IPS-18a (cell line): Measurements from ENCODE around the gene ZSWIM6.

Source experiments
- H3K27ac ChIP-seq: one replicate; pipeline ENCODE4 v1.5.1; 2013; ENCODE audit warnings: low read length
- H3K27me3 ChIP-seq: one replicate; pipeline ENCODE4 v1.6.1; 2013; ENCODE audit warnings: mild to moderate bottlenecking, low read length; ENCODE audit not compliant: control insufficient read depth, insufficient read depth
- H3K36me3 ChIP-seq: one replicate; pipeline ENCODE4 v1.6.1; 2013; ENCODE audit warnings: low read depth, low read length; ENCODE audit not compliant: control insufficient read depth
- H3K4me1 ChIP-seq: one replicate; pipeline ENCODE4 v1.6.1; 2013; ENCODE audit warnings: low read depth, low read length; ENCODE audit not compliant: control insufficient read depth
- H3K4me3 ChIP-seq: one replicate; pipeline ENCODE4 v1.5.1; 2013; ENCODE audit warnings: low read length
- H3K9ac ChIP-seq: one replicate; pipeline ENCODE4 v1.6.1; 2013; ENCODE audit warnings: mild to moderate bottlenecking, low read length, moderate library complexity
- H3K9me3 ChIP-seq: one replicate; pipeline ENCODE4 v1.6.1; 2013; ENCODE audit warnings: low read depth, low read length; ENCODE audit not compliant: control insufficient read depth

Gene ZSWIM6

GRCh38 chr5:61507232-61507631, 175.2 kb downstream of the ZSWIM6 start:
- H3K27me3 ChIP-seq: no peaks in the 10 kb centered on the region

GRCh38 chr5:61516946-61517345, 184.9 kb downstream of the ZSWIM6 start:
- H3K36me3 ChIP-seq: no peaks in the 10 kb centered on the region
- H3K27ac ChIP-seq: no peak overlapping the region
- H3K27me3 ChIP-seq: no peaks in the 10 kb centered on the region
- H3K9me3 ChIP-seq: no peaks in the 10 kb centered on the region
- no peak overlapping the region for H3K9ac ChIP-seq
- H3K4me3 ChIP-seq: no peak overlapping the region
- H3K4me1 ChIP-seq: peaks cover 4% of the 10 kb centered on the region

More at GRCh38 chr5:61507232-61507631, 175.2 kb downstream of the ZSWIM6 start:
- Histone ChIP-seq H3K36me3 (no peaks in the 10 kb centered on the region), H3K9ac (no peak overlapping the region), H3K4me1 (no peaks in the 10 kb centered on the region), H3K4me3 (no peak overlapping the region), H3K9me3 (no peaks in the 10 kb centered on the region), H3K27ac (no peak overlapping the region)

- Histone ChIP-seq H3K36me3 (no peaks in the 10 kb centered on the region), H3K27me3 (no peaks in the 10 kb centered on the region), H3K9me3 (no peaks in the 10 kb centered on the region), H3K9ac (no peak overlapping the region), H3K4me3 (no peak overlapping the region), H3K4me1 (peaks cover 4% of the 10 kb centered on the region), H3K27ac (no peak overlapping the region)
Measured at GRCh38 chr5:61519728-61520277, 187.7 kb downstream of the ZSWIM6 start.

GRCh38 chr5:61523073-61523472, 191.0 kb downstream of the ZSWIM6 start:
- Histone ChIP-seq H3K4me3 (no peak overlapping the region), H3K4me1 (peaks cover 8% of the 10 kb centered on the region), H3K9ac (no peak overlapping the region)

GRCh38 chr5:61523997-61524396, 191.9 kb downstream of the ZSWIM6 start:
- Histone ChIP-seq H3K9ac (no peak overlapping the region), H3K9me3 (no peaks in the 10 kb centered on the region), H3K36me3 (no peaks in the 10 kb centered on the region), H3K4me1 (peaks cover 8% of the 10 kb centered on the region), H3K27me3 (no peaks in the 10 kb centered on the region), H3K4me3 (no peak overlapping the region), H3K27ac (no peak overlapping the region)

More at GRCh38 chr5:61523073-61523472, 191.0 kb downstream of the ZSWIM6 start:
- Histone ChIP-seq H3K36me3 (no peaks in the 10 kb centered on the region), H3K9me3 (no peaks in the 10 kb centered on the region), H3K27ac (no peak overlapping the region), H3K27me3 (no peaks in the 10 kb centered on the region)

- no peaks in the 10 kb centered on the region for H3K9me3 ChIP-seq
- H3K36me3 ChIP-seq: no peaks in the 10 kb centered on the region
- H3K4me3 ChIP-seq: no peak overlapping the region
- peaks cover 3% of the 10 kb centered on the region for H3K4me1 ChIP-seq
- no peak overlapping the region for H3K9ac ChIP-seq
- H3K27me3 ChIP-seq: no peaks in the 10 kb centered on the region
- no peak overlapping the region for H3K27ac ChIP-seq
Measured at GRCh38 chr5:61525512-61526206, 193.6 kb downstream of the ZSWIM6 start.

- H3K36me3 ChIP-seq: no peaks in the 10 kb centered on the region
- peaks cover 3% of the 10 kb centered on the region for H3K4me1 ChIP-seq
- no peak overlapping the region for H3K9ac ChIP-seq
- H3K27me3 ChIP-seq: no peaks in the 10 kb centered on the region
- H3K9me3 ChIP-seq: no peaks in the 10 kb centered on the region
- no peak overlapping the region for H3K4me3 ChIP-seq
- H3K27ac ChIP-seq: no peak overlapping the region
Measured at GRCh38 chr5:61526207-61526519, 194.1 kb downstream of the ZSWIM6 start.

DNA sequence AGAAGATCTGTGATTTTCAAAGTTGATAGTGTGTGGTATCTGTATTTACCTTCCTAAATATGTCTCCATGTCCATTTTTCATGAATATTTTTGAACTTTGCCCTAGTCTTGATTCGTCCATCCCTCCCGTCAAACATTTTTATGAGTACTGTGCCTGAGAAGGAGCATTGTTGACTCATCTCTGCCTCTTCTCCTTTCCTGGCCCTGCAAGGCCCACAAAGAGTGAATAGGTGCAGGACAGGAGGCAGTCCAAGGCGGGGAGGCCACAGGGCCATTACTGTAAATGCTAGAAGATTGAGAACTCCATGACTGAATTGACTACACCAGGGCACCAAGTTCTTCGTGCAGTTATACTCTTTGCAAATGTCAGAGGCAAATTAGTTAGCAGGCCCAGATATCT, 200.9 kb downstream of the ZSWIM6 start:
- Histone ChIP-seq H3K27me3 (no peaks in the 10 kb centered on the region), H3K36me3 (no peaks in the 10 kb centered on the region), H3K4me3 (no peak overlapping the region), H3K9me3 (no peaks in the 10 kb centered on the region), H3K27ac (no peak overlapping the region), H3K4me1 (no peaks in the 10 kb centered on the region), H3K9ac (no peak overlapping the region)

GRCh38 chr5:61534481-61535267, 202.6 kb downstream of the ZSWIM6 start:
- no peaks in the 10 kb centered on the region for H3K4me1 ChIP-seq
- no peaks in the 10 kb centered on the region for H3K9me3 ChIP-seq
- no peak overlapping the region for H3K9ac ChIP-seq
- H3K27me3 ChIP-seq: no peaks in the 10 kb centered on the region
- H3K36me3 ChIP-seq: peaks cover 9% of the 10 kb centered on the region
- no peak overlapping the region for H3K4me3 ChIP-seq
- no peak overlapping the region for H3K27ac ChIP-seq

DNA sequence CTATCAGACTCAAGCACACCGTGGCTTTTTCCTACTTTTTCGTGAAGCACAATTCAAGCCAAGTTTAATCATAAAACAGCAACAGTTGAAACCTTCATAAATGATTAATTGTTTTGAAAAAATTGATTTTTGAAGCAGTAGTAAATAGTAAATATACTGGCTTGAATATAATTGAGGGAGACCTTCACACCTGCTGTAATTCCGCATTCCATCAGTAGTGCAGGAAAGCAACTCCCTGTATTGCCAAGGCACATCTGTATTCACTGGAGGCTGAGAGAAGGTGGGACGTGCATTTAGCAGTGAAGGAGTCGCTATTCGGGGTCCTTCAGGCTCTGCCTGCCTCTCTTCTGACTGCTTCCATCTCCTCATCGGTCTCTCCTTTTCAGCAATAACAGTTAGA, 203.8 kb downstream of the ZSWIM6 start:
- H3K27me3 ChIP-seq: no peaks in the 10 kb centered on the region
- no peaks in the 10 kb centered on the region for H3K4me1 ChIP-seq
- peaks cover 11% of the 10 kb centered on the region for H3K36me3 ChIP-seq
- H3K9me3 ChIP-seq: no peaks in the 10 kb centered on the region
- H3K27ac ChIP-seq: no peak overlapping the region
- no peak overlapping the region for H3K4me3 ChIP-seq
- no peak overlapping the region for H3K9ac ChIP-seq

GRCh38 chr5:61536922-61537321, 204.9 kb downstream of the ZSWIM6 start:
- no peak overlapping the region for H3K27ac ChIP-seq
- no peak overlapping the region for H3K9ac ChIP-seq
- H3K4me3 ChIP-seq: no peak overlapping the region
- peaks cover 14% of the 10 kb centered on the region for H3K36me3 ChIP-seq
- no peaks in the 10 kb centered on the region for H3K27me3 ChIP-seq
- no peaks in the 10 kb centered on the region for H3K9me3 ChIP-seq
- H3K4me1 ChIP-seq: no peaks in the 10 kb centered on the region
